Subcutaneous adipose tissue (tissue), 4 donors: Measurements from ENCODE around the gene TMIE. TPM values are rescaled to one million over a fixed set of nuclear protein-coding genes. Genes with fewer than 3 reads are reported as not detected.

Source experiments
- total RNA-seq, 4 donors: library from RNA; depleted of rRNA; stranded (reverse); fragments of >200 nt; gene quantifications; one replicate each; pipeline ENCODE4 v1.1.0, GENCODE V29; 2016
- TF ChIP-seq, protein P1 (sequence below): fragments of 450-650 bp; IDR thresholded peaks from one replicate; pipeline ENCODE4 v1.5.1; 2016; ENCODE audit warnings: low read depth, mild to moderate bottlenecking, control low read depth, antibody characterized with exemption, moderate library complexity

TMIE gene
- total RNA-seq, 4 donors from 2014 or later: 0.88 TPM; not detected in 3

GRCh38 chr3:46742992-46743585 is 41.9 kb downstream of the TMIE start:
- TF ChIP-seq, protein P1, sequence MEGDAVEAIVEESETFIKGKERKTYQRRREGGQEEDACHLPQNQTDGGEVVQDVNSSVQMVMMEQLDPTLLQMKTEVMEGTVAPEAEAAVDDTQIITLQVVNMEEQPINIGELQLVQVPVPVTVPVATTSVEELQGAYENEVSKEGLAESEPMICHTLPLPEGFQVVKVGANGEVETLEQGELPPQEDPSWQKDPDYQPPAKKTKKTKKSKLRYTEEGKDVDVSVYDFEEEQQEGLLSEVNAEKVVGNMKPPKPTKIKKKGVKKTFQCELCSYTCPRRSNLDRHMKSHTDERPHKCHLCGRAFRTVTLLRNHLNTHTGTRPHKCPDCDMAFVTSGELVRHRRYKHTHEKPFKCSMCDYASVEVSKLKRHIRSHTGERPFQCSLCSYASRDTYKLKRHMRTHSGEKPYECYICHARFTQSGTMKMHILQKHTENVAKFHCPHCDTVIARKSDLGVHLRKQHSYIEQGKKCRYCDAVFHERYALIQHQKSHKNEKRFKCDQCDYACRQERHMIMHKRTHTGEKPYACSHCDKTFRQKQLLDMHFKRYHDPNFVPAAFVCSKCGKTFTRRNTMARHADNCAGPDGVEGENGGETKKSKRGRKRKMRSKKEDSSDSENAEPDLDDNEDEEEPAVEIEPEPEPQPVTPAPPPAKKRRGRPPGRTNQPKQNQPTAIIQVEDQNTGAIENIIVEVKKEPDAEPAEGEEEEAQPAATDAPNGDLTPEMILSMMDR: no peak

GRCh38 chr3:46746711-46747110 is 45.5 kb downstream of the TMIE start:
- TF ChIP-seq, protein P1: no peak

DNA sequence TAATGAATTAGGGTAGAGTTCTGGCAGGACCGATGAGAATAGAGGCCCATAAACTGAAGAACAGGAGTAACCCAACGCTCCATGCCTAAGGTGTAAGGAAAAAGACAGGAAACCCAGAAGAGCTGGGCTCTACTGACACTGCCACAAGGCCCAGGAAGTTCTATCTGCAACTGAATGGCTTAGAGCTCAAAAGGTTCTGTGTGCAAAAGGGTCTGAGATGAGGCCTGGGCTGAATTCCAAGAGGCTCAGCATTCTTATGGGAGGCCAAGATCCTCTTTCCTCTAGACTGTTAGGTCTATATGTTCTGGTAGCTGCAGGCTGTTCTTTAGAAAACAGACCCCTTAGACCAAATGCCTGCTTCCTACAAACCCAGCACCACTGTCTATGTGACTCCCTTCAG is 47.0 kb downstream of the TMIE start:
- TF ChIP-seq, protein P1: no peak

DNA sequence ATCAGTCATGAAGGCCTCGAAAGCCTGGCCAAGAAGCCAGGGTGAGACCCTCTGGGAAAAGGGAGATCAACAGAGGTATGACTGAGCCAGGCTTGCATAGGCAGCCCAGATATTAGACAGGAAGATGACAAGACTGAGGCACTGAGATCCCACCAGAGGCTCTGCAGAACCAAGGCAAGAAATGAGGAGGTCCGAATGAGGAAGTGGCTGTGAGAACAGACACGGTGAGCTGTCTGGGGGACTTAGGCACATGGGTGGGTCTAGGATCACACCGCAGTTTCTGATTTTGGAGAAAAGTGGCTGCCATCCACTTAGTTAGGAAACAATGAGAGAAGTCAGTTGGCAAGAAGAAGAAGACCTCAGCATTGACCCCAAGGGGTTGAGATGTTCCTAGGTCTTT is 47.9 kb downstream of the TMIE start:
- TF ChIP-seq, protein P1: no peak

DNA sequence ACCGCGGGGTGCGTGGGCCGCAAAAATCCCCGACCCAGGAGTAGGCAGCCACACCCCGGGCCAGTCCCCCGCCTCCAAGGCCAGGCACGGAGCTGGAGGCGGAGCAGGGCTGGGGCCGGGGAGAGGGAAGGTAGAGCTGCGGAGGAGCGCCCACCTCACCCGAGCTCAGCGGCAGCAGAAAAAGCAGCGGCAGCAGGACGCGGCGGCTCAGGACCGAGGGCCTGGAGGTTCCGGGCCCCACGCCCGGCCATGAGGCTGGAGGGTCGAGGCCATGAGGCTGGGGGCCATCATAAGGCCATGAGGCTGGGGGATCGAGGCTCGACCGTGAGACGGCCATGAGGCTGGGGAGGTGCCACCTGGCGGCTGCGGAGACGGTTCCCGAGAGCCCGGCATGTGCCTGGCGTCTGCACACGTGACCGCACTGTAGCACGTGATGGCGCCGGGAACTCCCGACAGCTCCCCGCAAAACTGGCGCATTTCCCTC is 49.4 kb downstream of the TMIE start:
- TF ChIP-seq, protein P1: no peak

- TF ChIP-seq, protein P1: no peak
Measured at GRCh38 chr3:46755646-46756045, 54.5 kb downstream of the TMIE start.

DNA sequence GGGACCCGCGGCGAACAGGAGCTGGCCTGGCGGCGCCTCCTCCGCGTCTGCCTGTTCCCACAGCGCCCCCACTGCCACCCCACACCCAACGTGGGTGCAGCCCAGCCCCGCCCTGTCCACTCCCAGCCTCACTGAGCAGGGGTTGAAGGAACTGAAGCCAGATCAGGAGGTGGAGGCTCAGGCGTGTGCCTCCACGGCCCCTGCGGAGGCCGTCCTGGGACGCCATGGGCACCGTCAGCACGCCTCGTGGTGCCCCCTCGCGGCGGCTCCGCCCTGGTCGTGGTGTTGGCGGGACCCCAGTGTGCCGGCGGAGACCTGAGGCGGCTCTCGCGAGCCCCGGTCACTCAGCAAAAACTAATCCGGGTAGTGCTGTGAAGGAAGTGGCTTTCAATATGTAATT is 55.5 kb downstream of the TMIE start:
- TF ChIP-seq, protein P1: no peak
